Suprapubic skin (tissue), 4 donors: ENCODE results near the gene HNRNPL.

Experiments used
- EP300 ChIP-seq: sonication (generic); formaldehyde crosslinking; IDR thresholded peaks from one replicate; pipeline ENCODE4 v1.6.1; 2017; ENCODE audit warnings: antibody characterized with exemption
- POLR2A ChIP-seq, 2 donors: fragments of 450-650 bp; IDR thresholded peaks; one replicate each; pipeline ENCODE4 v1.6.1; 2017; ENCODE audit warnings: antibody characterized with exemption in 2 of 2, mild to moderate bottlenecking in 2 of 2, moderate library complexity in 2 of 2
- POLR2AphosphoS5 ChIP-seq, 3 donors: sonication (generic); formaldehyde crosslinking; IDR thresholded peaks; one replicate each; pipeline ENCODE4 v1.6.1; 2017; ENCODE audit warnings: antibody characterized with exemption in 3 of 3
- TF ChIP-seq, protein P1 (sequence below), 2 donors: fragments of 200-600 bp in 1 of 2; fragments of 450-650 bp in 1 of 2; sonication (generic) in 1 of 2; IDR thresholded peaks; one replicate each; pipeline ENCODE4 v1.5.1; 2016 to 2019; ENCODE audit warnings: antibody characterized with exemption in 2 of 2, mild to moderate bottlenecking in 1 of 2, moderate library complexity in 1 of 2

DNA sequence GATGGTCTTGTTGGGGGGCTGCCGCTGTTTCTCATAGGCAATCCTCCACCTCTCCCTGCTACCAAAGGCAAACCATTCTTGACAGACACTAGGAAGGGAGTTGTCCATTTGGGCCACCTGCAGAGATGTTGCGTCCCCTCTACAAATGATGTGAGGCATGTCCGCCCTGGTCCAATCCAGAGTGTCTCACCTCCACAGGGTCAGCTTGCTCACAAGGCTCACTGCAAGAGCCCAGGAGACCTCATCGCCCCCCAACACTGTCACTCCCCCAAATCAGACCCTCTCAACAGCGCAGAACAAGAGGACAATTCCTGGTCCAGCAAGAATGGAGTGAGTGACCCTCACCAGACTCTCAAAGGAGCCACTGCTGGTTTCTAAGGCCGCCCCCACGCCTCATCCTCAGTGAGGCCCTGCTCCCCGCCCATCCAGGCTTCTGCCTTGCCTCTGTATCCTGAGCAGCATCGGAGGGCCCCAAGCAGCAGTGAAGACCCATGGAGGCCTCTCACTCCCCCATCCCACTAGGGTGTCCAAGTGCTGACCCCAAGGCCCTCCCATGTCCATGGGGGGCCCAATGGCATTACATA is 6.5 kb downstream of the HNRNPL start:
- TF ChIP-seq, protein P1, sequence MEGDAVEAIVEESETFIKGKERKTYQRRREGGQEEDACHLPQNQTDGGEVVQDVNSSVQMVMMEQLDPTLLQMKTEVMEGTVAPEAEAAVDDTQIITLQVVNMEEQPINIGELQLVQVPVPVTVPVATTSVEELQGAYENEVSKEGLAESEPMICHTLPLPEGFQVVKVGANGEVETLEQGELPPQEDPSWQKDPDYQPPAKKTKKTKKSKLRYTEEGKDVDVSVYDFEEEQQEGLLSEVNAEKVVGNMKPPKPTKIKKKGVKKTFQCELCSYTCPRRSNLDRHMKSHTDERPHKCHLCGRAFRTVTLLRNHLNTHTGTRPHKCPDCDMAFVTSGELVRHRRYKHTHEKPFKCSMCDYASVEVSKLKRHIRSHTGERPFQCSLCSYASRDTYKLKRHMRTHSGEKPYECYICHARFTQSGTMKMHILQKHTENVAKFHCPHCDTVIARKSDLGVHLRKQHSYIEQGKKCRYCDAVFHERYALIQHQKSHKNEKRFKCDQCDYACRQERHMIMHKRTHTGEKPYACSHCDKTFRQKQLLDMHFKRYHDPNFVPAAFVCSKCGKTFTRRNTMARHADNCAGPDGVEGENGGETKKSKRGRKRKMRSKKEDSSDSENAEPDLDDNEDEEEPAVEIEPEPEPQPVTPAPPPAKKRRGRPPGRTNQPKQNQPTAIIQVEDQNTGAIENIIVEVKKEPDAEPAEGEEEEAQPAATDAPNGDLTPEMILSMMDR (IDR thresholded peaks at IDR 0.05): no peak
- TF ChIP-seq EP300: no peak
- no peak for TF ChIP-seq POLR2A (IDR thresholded peaks at IDR 0.05)
- TF ChIP-seq POLR2AphosphoS5 (IDR thresholded peaks at IDR 0.05): no peak
